Neural crest cell (in vitro differentiated cells): ENCODE data around the gene EMSY. TPM values are rescaled to one million over a fixed set of nuclear protein-coding genes. Genes with fewer than 3 reads are reported as not detected.
"Not testable (repeated sequence)": the region's sequence is repeated elsewhere in the genome, so short reads cannot be mapped to it uniquely, and the experiment has no call there.

Experiments used
- DNase-seq: peaks from one replicate; pipeline ENCODE4 v3.0.0; 2021; ENCODE audit warnings: low read depth, mixed read lengths, low spot score
- H3K27ac Mint-ChIP-seq: one replicate; pipeline ENCODE4 v1.8.0; 2021; ENCODE audit warnings: mild to moderate bottlenecking, mixed read lengths; ENCODE audit not compliant: unreplicated experiment
- H3K27me3 Mint-ChIP-seq: 2 replicates; pipeline ENCODE4 v1.8.0; 2021; ENCODE audit warnings: low read depth, mild to moderate bottlenecking, mixed read lengths
- H3K36me3 Mint-ChIP-seq: 2 replicates; pipeline ENCODE4 v1.8.0; 2021; ENCODE audit warnings: low read depth, mild to moderate bottlenecking, mixed read lengths
- H3K4me1 Mint-ChIP-seq: 2 replicates; pipeline ENCODE4 v1.8.0; 2021; ENCODE audit warnings: mixed read lengths
- H3K4me3 Mint-ChIP-seq: one replicate; pipeline ENCODE4 v1.8.0; 2021; ENCODE audit warnings: mild to moderate bottlenecking, mixed read lengths
- H3K9me3 Mint-ChIP-seq: 2 replicates; pipeline ENCODE4 v1.8.0; 2021; ENCODE audit warnings: mixed read lengths
- total RNA-seq: library from RNA; stranded (reverse); gene quantifications from 2 replicates; pipeline ENCODE4 v1.2.1, GENCODE V29; 2021
- TF ChIP-seq, protein P1 (sequence below): fragments of 200-600 bp; sonication (generic); conservative IDR thresholded peaks from 2 replicates; pipeline ENCODE4 v1.5.0; 2021; ENCODE audit warnings: antibody characterized with exemption, mild to moderate bottlenecking

The EMSY gene
- total RNA-seq, 1 donor from 2014 or later = 40.1 TPM

DNA sequence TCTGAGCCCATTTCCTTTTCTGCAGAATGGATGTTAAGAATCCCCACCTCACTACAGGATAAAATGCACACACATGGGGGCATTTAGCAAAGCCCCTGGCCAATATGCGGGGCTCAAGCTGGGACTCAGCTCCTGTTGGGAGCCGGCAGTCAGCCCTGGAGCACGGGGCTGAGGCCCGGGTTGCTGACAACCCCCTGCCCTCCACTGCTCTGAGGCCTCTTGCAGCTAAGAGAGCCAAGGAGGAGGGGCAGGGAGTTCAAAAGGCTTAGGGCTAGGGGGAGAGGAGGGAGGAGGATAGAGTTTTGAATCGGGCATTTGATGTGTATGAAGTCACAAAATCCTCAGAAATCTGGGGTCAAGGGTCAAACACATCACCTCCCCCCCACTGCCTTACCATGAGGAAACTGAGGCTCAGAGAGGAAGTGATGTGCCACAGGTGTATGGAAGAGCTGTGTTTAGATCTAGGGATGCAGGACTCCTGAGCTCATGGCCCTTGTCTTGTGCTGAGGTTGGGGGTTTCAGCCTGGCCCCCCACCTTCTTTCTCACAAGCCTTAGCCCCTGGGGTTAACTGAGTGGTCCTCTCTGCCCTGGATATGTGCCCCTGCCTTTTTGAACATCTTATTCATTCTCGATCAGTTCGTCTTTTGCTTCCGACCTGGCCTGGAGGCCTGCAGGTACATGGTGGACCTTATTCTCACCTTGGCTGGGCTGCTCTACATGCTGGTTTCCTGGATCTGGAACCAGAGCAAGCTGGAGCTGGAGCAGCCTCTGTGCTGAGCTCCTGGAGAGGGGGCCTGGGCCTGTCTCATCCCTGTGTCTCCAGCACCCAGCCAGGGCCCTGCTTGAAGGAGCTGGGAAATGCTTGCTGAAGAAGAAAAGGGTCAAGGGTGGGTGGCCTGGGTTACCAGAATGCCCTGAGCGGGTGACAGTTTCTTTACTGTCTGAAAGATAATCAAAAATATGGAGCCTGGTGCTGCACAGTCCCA, 145.4 kb downstream of the EMSY start:
- H3K4me3 Mint-ChIP-seq = peak overlapping the region; percentile 38
- H3K36me3 Mint-ChIP-seq = no peaks in the 10 kb centered on the region
- H3K4me1 Mint-ChIP-seq = peaks cover 20% of the 10 kb centered on the region
- TF ChIP-seq, protein P1, sequence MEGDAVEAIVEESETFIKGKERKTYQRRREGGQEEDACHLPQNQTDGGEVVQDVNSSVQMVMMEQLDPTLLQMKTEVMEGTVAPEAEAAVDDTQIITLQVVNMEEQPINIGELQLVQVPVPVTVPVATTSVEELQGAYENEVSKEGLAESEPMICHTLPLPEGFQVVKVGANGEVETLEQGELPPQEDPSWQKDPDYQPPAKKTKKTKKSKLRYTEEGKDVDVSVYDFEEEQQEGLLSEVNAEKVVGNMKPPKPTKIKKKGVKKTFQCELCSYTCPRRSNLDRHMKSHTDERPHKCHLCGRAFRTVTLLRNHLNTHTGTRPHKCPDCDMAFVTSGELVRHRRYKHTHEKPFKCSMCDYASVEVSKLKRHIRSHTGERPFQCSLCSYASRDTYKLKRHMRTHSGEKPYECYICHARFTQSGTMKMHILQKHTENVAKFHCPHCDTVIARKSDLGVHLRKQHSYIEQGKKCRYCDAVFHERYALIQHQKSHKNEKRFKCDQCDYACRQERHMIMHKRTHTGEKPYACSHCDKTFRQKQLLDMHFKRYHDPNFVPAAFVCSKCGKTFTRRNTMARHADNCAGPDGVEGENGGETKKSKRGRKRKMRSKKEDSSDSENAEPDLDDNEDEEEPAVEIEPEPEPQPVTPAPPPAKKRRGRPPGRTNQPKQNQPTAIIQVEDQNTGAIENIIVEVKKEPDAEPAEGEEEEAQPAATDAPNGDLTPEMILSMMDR = no peak
- H3K9me3 Mint-ChIP-seq = peaks cover 1% of the 10 kb centered on the region
- no peak for DNase-seq
- peak overlapping the region; percentile 88 for H3K27ac Mint-ChIP-seq
- no peaks in the 10 kb centered on the region for H3K27me3 Mint-ChIP-seq

DNA sequence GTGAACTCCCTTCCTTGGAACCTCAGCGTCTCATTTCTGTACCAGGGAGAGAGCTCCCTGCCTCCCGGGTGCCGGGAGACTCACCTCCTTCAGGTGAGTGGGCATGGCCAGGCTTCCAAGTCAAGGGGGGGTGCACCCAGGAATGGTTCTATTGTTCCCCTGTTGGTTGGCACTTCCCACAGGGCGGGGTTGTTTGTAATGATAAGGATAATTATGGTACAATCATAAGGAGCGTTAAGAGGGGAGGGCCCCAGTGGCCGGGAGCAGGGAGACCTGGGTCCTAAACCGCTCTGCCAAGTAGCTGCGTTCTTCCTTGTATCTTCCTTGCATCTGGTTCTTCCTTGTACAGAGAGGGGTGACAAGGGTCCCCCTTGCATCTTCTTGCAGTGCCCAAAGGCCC, 146.6 kb downstream of the EMSY start:
- Mint-ChIP-seq H3K4me1 (peaks cover 20% of the 10 kb centered on the region), H3K27me3 (no peaks in the 10 kb centered on the region), H3K4me3 (no peak overlapping the region), H3K9me3 (peaks cover 2% of the 10 kb centered on the region), H3K36me3 (no peaks in the 10 kb centered on the region), H3K27ac (no peak overlapping the region)
- no peak for DNase-seq
- TF ChIP-seq, protein P1 = no peak

DNA sequence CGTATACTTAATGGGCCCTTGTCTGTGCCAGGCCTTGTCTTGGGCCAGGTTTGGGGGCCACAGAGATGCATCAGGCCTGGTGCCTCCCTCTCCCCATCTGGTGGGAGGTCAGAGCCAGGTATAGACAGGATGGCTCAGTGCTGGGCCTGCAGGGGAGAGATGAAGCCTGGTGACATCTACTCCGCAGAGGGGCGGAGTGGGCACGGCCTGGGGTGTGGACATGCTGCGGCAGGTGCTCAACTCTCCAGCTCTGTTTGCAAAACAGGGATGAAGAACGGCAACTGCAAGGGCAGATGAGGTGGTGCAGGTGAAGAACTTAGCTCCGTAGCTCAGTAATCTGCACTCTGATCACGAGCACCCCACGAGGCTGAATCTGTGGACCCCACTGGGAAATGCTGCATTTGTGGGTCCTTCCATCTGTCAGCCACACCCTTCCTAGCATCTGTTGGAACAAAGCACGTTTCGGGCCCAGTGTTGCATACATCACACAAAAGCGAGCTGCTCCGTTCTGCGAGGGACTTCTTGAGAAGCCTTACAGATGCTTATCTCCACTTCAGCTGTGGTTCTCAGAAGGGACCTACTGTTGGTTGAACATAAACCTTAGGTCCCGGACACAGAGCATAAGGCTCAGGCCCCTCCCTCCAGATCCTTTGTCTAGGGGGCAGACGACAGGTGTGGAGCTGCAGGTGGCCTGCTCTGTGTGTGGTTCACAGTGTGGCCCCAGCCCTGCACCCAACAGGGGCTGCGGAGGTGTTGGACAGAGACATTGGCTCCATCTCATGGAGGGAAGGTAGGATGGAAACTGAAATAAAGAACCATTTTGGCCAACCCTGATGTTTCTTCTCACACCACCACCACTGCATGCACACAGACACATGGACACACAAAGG, 147.5 kb downstream of the EMSY start:
- H3K27ac Mint-ChIP-seq = no peak overlapping the region
- H3K9me3 Mint-ChIP-seq = peaks cover 2% of the 10 kb centered on the region
- H3K36me3 Mint-ChIP-seq = no peaks in the 10 kb centered on the region
- H3K4me1 Mint-ChIP-seq = peaks cover 20% of the 10 kb centered on the region
- no peak overlapping the region for H3K4me3 Mint-ChIP-seq
- DNase-seq = no peak
- TF ChIP-seq, protein P1 = no peak
- no peaks in the 10 kb centered on the region for H3K27me3 Mint-ChIP-seq

DNA sequence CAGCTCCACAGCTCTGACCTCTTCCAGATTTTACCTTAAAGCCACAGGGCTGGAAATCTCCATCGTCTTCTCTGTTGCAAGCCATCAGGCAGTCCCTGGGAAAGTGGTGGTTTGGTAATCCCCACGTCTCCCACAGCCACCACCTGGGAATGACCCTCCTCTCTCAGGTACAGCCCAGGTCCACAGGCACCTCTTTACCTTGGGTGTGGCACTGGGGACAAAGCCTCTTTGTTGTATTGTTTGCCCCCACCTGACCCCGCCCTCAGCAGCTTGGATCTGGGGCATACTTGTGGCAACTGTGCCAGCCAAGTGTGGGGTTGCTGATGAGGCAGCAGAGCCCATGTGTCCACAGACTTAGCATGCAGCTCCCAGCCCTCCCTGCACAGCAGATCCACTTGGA, 148.1 kb downstream of the EMSY start:
- no peak overlapping the region for H3K27ac Mint-ChIP-seq

DNA sequence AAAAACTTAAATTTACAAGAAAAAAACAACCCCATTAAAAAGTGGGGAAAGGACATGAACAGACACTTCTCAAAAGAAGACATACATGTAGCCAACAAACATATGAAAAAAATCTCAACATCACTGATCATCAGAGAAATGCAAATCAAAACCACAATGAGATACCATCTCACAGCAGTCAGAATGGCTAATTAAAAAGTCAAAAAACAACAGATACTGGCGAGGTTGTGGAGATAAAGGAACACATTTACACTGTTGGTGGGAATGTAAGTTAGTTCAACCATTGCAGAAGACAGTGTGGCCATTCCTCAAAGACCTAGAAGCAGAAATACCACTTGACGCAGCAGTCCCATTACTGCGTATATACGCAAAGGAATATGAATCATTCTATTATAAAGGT, 150.3 kb downstream of the EMSY start:
- not testable (repeated sequence) for H3K27ac Mint-ChIP-seq, H3K9me3 Mint-ChIP-seq, H3K36me3 Mint-ChIP-seq, H3K4me3 Mint-ChIP-seq, DNase-seq, H3K27me3 Mint-ChIP-seq
- H3K4me1 Mint-ChIP-seq = peaks cover 13% of the 10 kb centered on the region

More for the DNA sequence above, 148.1 kb downstream of the EMSY start:
- TF ChIP-seq, protein P1 = no peak
- Mint-ChIP-seq H3K4me1 (peaks cover 20% of the 10 kb centered on the region), H3K9me3 (peaks cover 2% of the 10 kb centered on the region), H3K4me3 (no peak overlapping the region), H3K27me3 (no peaks in the 10 kb centered on the region), H3K36me3 (no peaks in the 10 kb centered on the region)
- no peak for DNase-seq
